Activated CD8-positive, alpha-beta memory T cell treated with anti-CD3 and anti-CD28 coated beads, Interleukin-2, amount 50 U/mL, for 1 hour (primary cell): ENCODE measurements around the gene CLEC4F.

Experiments used
- DNase-seq: peaks from one replicate; pipeline ENCODE4 v3.0.0-alpha.2; 2020; ENCODE audit errors: extremely low read depth

The CLEC4F gene

GRCh38 chr2:70785137-70785911 lies 35.1 kb downstream of the CLEC4F start:
- DNase-seq, result no peak

GRCh38 chr2:70784320-70784719 lies 36.1 kb downstream of the CLEC4F start:
- no peak for DNase-seq

GRCh38 chr2:70779911-70780545 lies 40.4 kb downstream of the CLEC4F start:
- DNase-seq, result no peak

- DNase-seq, result no peak
Observed at GRCh38 chr2:70779491-70779890, 40.9 kb downstream of the CLEC4F start.

- no peak for DNase-seq
Observed at GRCh38 chr2:70778676-70779075, 41.7 kb downstream of the CLEC4F start.

- no peak for DNase-seq
Observed at GRCh38 chr2:70777450-70777849, 42.9 kb downstream of the CLEC4F start.

GRCh38 chr2:70776266-70776665 lies 44.1 kb downstream of the CLEC4F start:
- no peak for DNase-seq

- DNase-seq, result no peak
Observed at GRCh38 chr2:70775141-70775540, 45.3 kb downstream of the CLEC4F start.

GRCh38 chr2:70772486-70773155 lies 47.8 kb downstream of the CLEC4F start:
- DNase-seq, result no peak

GRCh38 chr2:70771446-70771845 lies 49.0 kb downstream of the CLEC4F start:
- no peak for DNase-seq

- no peak for DNase-seq
Observed at GRCh38 chr2:70769450-70769849, 50.9 kb downstream of the CLEC4F start.

GRCh38 chr2:70768590-70769085 lies 51.8 kb downstream of the CLEC4F start:
- no peak for DNase-seq

- no peak for DNase-seq
Observed at GRCh38 chr2:70767699-70768589, 52.5 kb downstream of the CLEC4F start, which contains the start of gene ADD2. ADD2 (minus strand) TSS chr2:70768200; CDS start chr2:70706408, 61,792 bp downstream.

- no peak for DNase-seq
Observed at GRCh38 chr2:70767079-70767698, 53.2 kb downstream of the CLEC4F start.

GRCh38 chr2:70766357-70767078 lies 53.9 kb downstream of the CLEC4F start:
- DNase-seq, result no peak

- DNase-seq, result no peak
Observed at GRCh38 chr2:70765507-70765906, 54.9 kb downstream of the CLEC4F start.

GRCh38 chr2:70759446-70759845 lies 61.0 kb downstream of the CLEC4F start:
- DNase-seq, result no peak
